Hypothalamus (tissue), 51 donors: ENCODE measurements around the gene ERC2.

ENCODE experiments used
- DNase-seq, 51 donors: peaks; one replicate each; lab custom pipeline; 2025; lab: John Stamatoyannopoulos, UW

Gene ERC2

GRCh38 chr3:55668359-55668758, 799.9 kb downstream of the ERC2 start:
- DNase-seq = no peak

GRCh38 chr3:55664387-55664786, 803.9 kb downstream of the ERC2 start:
- no peak for DNase-seq

DNA sequence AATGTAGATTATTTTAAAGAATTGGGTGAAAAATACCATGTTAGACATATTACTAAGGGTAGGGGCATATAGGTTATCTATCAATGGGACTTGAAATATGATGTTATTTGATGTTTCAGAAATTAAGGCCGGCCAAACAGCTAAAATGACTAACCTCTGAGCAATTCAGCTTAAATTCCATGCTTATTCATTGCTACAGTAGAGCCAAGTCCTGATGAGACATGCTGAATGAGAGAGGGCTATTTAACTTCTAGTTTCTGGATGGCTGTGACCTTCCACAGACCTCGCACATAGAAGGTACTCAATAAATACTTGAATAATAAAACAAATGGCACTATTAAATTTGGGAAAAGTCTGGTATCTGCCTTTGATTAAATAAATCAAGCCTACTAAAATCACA, 805.6 kb downstream of the ERC2 start:
- DNase-seq = no peak

- no peak for DNase-seq
These were observed 806.7 kb downstream of the ERC2 start for GRCh38 chr3:55661571-55661970.

DNA sequence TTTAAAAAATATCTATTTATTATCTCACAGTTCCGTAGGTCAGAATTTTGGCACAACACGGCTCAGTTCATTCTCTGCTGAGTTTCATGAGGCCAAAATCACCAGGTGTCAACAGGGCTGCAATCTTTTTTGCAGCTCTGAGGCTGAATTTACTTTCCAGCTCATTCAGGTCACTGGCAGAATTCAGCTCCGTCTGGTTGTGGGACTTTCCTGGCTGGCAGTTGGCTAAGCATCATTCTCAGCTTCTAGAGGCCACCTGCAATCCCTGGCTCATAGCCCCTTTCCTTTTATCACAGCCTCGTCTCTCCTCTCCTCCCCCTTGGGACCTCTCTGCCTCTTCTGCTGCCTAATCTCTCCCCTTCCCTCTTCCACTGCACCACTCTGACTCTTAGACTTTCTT, 807.1 kb downstream of the ERC2 start:
- no peak for DNase-seq

DNA sequence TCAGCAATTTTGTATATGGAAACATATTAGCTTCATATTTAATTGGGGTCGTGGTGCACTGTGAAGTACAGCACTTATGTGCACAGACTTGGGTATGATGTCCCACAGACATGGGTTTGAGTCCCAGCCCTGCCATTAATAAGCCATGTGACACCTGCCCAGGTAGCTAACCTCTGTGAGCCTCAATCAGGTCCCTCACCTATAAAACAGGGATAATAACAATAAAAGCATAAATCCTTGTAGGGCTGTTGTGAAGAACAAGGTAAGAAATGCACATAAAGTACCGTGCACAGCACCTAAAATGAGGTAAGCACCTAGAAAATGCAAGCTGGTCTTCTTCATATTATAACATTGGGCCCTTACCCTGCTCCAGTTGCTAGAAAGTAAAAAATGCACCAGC, 807.6 kb downstream of the ERC2 start:
- DNase-seq = no peak

DNA sequence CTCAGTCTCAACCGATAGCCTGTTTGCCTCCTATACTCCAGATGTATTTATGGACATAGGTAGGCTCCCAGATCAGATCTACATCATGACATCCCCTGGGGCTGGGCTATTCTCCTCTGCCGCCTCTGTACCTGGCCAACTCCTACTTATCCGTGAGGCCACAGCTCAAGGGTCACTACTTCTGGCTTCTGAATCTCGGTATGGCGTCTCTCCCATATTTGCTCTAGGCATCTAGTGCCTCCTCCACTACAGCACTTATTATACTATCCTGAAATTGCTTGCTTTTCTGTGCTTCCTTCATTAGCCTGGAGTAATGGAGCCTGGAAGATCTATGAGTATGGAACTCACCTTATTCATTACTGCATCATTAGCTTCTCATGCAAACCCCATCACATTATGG, 808.6 kb downstream of the ERC2 start:
- no peak for DNase-seq

DNA sequence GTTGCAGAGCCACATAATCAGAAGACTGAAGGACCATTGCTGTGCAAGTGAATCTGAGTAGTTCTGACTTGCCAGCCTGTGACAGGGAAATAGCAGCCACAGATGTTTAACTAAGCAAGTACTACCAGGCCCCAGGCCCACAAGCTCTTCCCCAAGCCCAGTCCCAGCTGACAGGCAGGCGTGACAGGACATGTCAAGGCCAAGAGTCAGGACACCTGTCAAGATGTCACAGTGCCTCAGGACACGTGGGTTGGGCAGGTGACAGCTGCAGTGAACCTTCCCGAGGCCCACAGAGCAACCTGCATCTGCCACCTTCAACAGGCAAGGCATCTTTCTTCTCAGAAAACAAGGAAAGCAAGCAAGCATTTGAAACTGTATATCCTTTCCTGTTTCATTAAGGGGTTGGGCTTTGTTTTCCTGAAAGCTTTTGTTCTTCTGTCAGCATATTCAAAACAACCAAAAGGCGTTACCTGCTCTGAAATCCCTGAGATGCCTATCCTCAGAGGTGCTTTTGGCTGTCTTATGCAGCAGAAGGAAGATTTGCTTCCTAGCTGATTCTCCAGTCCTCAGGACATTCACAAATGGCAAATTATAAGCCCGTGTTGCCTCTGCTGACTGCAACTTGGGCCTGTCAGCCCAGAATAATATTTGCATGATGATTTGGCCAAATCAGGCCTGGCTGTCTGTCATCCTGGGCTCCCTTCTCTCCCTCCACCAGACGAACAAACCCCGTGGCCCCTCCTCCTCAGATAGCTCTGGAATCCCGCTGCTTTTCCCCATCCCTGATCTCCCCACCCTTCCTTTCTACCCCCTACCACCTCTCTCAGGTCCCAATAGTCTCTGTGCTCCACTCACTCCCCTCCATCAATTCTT, 809.3 kb downstream of the ERC2 start:
- no peak for DNase-seq

- DNase-seq = no peak
These were observed 810.0 kb downstream of the ERC2 start for GRCh38 chr3:55658270-55658669.

GRCh38 chr3:55655544-55655943, 812.7 kb downstream of the ERC2 start:
- no peak for DNase-seq

DNA sequence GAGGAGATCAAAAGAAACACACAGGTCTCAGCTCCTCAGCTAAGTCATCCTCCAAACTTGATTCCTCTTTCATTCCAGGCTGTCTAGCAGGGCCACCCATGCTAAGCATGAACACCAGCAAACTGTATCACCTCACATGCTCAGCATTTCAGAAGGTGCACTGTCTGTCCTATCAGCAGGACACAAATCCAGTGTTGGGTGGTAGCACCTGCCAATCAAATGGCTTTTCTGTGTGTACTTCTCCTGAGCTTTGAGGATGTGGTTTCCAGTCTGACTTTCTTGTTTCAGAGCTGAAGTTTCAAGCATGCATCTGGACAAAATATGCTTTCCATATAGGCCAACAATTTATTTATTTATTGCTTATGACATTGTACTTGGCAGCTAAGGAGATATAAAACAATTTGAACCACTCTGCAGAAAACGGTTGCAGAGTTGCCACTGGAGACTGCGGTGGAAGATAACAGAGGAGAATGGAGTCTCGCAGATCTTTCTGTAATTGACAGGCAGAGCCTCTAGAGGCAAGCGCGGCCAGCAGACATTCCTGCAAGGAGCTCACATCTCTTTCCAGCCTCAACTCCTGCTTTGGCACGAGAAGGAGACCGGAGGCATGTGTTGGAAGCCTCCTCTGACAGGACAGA, 814.0 kb downstream of the ERC2 start:
- no peak for DNase-seq

GRCh38 chr3:55651011-55651410, 817.3 kb downstream of the ERC2 start:
- DNase-seq = no peak

DNA sequence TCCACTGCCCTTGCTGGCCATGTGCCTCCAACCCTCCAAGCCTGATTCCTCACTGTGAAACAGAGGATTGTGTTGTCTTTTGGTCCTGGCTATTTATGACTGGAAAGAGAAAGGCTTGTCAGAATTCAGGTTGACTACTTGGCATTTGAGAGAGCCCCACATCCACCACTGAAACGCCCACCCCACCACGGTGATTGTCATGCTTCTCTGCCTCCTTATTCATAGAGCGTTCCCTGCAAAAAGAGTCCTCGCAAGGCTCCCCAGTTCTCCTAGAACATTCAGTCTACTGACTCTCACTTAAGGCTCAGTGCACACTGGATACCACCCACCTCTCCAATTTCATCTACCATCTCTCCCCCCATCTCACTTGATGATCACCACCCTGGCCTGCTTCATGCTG, 818.3 kb downstream of the ERC2 start:
- DNase-seq = peak in 1 of 51 donors; percentile 20

DNA sequence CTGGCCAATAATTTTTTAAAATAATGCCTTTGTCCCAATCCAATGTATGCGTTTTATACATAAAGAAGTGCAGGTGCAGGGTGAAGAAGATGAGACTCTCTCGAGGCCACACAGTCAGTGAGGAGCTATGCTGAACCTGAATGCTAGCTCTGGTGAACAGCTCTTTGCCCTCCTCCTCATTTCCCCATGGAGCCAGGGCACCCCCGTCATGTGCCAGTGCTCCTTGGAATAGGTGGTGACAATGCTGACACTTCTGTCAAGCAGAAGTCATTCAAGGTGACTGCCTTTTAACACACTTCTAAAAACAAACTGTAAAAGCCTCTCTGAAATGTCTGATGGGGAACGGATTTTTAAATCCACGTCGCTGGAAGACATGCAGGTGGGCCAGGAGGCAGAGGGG, 818.7 kb downstream of the ERC2 start:
- DNase-seq = no peak

- no peak for DNase-seq
These were observed 819.5 kb downstream of the ERC2 start for GRCh38 chr3:55648591-55649318.

- no peak for DNase-seq
These were observed 820.6 kb downstream of the ERC2 start for GRCh38 chr3:55647670-55648069.

DNA sequence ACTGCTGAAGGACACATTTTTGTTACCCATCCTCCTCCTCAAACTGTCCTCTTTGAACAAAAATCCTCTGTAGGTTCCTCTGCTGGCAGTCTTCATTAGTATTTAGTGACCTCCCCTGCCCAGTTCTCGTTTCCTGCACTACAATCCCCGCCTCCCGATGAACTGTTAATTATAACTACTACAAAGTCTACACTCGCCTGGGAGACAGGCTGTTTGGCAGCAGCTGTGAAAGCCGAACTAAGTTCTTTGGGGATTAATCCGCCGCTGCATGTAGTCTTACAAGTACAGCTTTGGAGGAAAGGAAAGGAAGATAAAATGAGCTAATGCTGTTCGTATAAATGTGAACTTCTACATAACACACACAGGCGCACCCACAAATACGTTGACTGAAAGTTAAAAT, 821.2 kb downstream of the ERC2 start:
- no peak for DNase-seq

DNA sequence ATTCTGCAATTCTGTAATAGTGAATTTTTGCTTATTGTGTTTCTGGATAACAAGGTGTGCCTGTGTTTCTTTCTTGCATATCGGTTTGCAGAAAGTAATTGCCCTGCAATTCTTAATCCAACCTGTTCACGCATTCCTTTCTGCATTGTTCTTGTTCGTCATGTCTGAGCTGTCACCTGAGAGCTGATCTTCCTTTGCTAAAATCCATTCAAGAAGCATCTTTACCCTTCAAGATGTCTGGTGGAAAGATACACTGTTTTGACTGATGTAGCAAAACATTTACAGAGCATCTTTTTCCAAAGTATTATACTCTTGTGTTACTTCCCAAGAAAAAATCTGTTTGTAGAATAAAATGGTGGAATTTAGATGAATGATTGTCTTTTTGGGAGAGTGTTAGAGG, 822.1 kb downstream of the ERC2 start:
- no peak for DNase-seq

DNA sequence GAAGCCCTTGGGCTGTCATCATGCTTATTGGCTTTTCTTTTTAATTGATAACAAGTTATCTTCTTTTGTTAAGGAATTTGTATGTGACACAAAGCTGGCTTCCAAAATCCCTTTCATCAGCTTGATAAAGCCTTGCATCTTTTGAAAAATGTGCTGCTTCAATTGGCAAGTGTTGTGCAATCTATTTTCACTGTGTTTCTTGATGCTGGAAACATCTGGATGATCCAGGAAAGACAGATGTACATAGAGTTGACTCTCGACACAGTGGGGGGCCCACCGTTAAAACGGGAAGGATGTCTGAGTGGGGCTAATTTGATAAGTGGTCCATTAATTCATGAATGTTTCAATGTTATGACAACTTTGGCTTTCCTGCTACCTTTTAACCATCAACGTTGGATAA, 822.8 kb downstream of the ERC2 start:
- no peak for DNase-seq

DNA sequence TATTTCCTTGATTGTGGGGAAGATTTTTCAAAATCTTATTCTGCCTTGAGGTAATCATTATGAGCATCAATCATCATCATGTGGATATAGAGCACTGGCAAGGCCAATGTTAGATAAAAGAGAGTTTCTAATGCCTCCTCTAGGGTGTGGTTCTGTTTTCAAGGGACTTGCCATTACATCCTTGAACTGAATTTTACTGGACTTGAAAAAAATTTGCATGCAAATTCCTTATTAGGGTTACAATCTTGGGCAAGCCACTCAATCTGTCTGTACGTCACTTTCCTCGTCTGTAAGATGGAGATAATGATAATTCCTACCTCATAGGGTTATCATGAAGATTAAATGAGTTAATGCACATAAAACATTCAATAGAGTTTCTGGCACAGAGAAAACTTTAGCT, 825.0 kb downstream of the ERC2 start:
- DNase-seq = no peak

- no peak for DNase-seq
These were observed 826.3 kb downstream of the ERC2 start for GRCh38 chr3:55641964-55642363.
